Chondrocyte (in vitro differentiated cells): Measurements from ENCODE around the gene RECK. TPM values are rescaled to one million over a fixed set of nuclear protein-coding genes. Genes with fewer than 3 reads are reported as not detected.

Experiments used
- DNase-seq: peaks from one replicate; pipeline ENCODE4 v3.0.0; 2021; ENCODE audit warnings: mixed read lengths, low spot score
- H3K27ac Mint-ChIP-seq: one replicate; pipeline ENCODE4 v1.8.0; 2021; ENCODE audit warnings: mild to moderate bottlenecking, moderate library complexity, mixed read lengths; ENCODE audit not compliant: unreplicated experiment
- H3K27me3 Mint-ChIP-seq: 2 replicates; pipeline ENCODE4 v1.8.0; 2021; ENCODE audit warnings: low read depth, mixed read lengths
- H3K36me3 Mint-ChIP-seq: 2 replicates; pipeline ENCODE4 v1.8.0; 2021; ENCODE audit warnings: low read depth, mixed read lengths
- H3K4me1 Mint-ChIP-seq: 2 replicates; pipeline ENCODE4 v1.8.0; 2021; ENCODE audit warnings: low read depth, mild to moderate bottlenecking, mixed read lengths
- H3K4me3 Mint-ChIP-seq: one replicate; pipeline ENCODE4 v1.8.0; 2021; ENCODE audit warnings: mild to moderate bottlenecking, moderate library complexity, mixed read lengths; ENCODE audit not compliant: unreplicated experiment
- H3K9me3 Mint-ChIP-seq: 2 replicates; pipeline ENCODE4 v1.8.0; 2021; ENCODE audit warnings: low read depth, mixed read lengths
- total RNA-seq: library from RNA; stranded (reverse); gene quantifications from 3 replicates; pipeline ENCODE4 v1.2.1, GENCODE V29; 2021
- TF ChIP-seq, protein P1 (sequence below): fragments of 200-600 bp; sonication (generic); IDR thresholded peaks from 2 replicates; pipeline ENCODE4 v1.5.0; 2021; ENCODE audit warnings: antibody characterized with exemption, mild to moderate bottlenecking, moderate library complexity

RECK gene
- total RNA-seq, 1 donor from 2014 or later, result 33.5 TPM

DNA sequence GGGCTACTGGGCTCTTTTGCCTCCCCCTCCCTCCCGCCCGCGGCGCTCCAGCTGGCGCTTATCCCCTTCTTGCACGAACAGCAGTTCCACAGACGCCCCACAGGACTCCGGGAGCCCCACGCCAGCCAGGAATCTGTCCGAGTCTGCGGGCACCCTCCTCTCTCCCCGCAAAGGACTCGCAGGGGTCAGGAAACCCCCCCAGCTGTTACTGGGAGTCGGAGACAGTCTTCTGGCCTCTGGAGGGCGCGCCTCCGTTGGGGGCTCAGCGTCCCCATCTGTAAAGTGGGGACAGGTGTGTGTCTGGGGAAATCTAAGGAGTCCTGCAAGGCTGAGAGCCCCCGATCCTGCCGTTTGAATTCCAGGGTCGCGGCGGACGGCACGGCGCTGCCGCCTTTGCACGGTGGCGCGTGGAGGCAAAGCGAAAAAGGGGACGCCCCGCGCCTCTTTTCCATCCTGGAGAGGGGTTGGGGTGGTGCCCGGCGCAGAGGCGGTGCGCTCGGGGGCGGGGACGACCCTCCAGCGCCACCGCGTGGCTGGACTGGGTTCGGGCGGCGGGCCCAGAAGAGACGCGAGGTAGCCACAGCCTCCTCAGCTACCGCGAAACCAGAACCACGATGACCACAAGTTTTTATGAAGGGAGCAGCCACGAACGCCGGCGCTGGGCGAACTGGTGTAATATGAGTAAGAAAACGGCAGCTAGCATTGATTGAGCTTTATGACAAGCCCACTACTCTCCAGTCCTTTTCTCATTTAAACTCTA is 129.6 kb downstream of the RECK start:
- TF ChIP-seq, protein P1, sequence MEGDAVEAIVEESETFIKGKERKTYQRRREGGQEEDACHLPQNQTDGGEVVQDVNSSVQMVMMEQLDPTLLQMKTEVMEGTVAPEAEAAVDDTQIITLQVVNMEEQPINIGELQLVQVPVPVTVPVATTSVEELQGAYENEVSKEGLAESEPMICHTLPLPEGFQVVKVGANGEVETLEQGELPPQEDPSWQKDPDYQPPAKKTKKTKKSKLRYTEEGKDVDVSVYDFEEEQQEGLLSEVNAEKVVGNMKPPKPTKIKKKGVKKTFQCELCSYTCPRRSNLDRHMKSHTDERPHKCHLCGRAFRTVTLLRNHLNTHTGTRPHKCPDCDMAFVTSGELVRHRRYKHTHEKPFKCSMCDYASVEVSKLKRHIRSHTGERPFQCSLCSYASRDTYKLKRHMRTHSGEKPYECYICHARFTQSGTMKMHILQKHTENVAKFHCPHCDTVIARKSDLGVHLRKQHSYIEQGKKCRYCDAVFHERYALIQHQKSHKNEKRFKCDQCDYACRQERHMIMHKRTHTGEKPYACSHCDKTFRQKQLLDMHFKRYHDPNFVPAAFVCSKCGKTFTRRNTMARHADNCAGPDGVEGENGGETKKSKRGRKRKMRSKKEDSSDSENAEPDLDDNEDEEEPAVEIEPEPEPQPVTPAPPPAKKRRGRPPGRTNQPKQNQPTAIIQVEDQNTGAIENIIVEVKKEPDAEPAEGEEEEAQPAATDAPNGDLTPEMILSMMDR, result peak; percentile 93
- H3K36me3 Mint-ChIP-seq, result peaks cover 7% of the 10 kb centered on the region
- no peaks in the 10 kb centered on the region for H3K27me3 Mint-ChIP-seq
- H3K4me3 Mint-ChIP-seq, result peak overlapping the region; percentile 69
- H3K27ac Mint-ChIP-seq, result peak overlapping the region; percentile 99
- peaks cover 58% of the 10 kb centered on the region for H3K4me1 Mint-ChIP-seq
- no peaks in the 10 kb centered on the region for H3K9me3 Mint-ChIP-seq
- peak; percentile 90 for DNase-seq

GRCh38 chr9:36169166-36169565 is 132.5 kb downstream of the RECK start, which contains the start of gene CCIN:
CCIN (plus strand) TSS chr9:36169388; CDS start chr9:36169503, 115 bp downstream.
- no peaks in the 10 kb centered on the region for H3K9me3 Mint-ChIP-seq
- TF ChIP-seq, protein P1, result no peak
- no peak within 1 kb of the TSS for H3K4me3 Mint-ChIP-seq
- no peaks in the 10 kb centered on the region for H3K27me3 Mint-ChIP-seq
- H3K4me1 Mint-ChIP-seq, result peaks cover 30% of the 10 kb centered on the region
- no peak within 1 kb of the TSS for H3K27ac Mint-ChIP-seq
- peaks cover 6% of the 10 kb centered on the region for H3K36me3 Mint-ChIP-seq
- no peak for DNase-seq

DNA sequence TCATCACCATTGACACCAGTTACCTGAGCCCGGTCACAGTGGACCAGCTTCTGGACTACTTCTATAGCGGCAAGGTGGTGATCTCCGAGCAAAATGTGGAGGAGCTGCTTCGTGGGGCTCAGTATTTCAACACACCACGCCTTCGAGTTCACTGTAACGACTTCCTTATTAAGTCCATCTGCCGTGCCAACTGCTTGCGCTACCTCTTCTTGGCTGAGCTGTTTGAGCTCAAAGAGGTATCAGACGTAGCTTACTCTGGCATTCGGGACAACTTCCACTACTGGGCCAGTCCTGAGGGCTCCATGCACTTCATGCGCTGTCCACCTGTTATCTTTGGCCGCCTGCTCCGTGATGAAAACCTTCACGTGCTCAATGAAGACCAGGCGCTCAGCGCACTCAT is 133.0 kb downstream of the RECK start:
- Mint-ChIP-seq H3K9me3 (no peaks in the 10 kb centered on the region), H3K36me3 (peaks cover 6% of the 10 kb centered on the region), H3K27ac (no peak overlapping the region), H3K4me3 (no peak overlapping the region), H3K4me1 (peaks cover 25% of the 10 kb centered on the region), H3K27me3 (no peaks in the 10 kb centered on the region)
- DNase-seq, result no peak
- TF ChIP-seq, protein P1, result no peak

GRCh38 chr9:36170531-36170930 is 133.8 kb downstream of the RECK start:
- TF ChIP-seq, protein P1, result no peak
- Mint-ChIP-seq H3K27me3 (no peaks in the 10 kb centered on the region), H3K9me3 (no peaks in the 10 kb centered on the region), H3K36me3 (peaks cover 6% of the 10 kb centered on the region), H3K27ac (no peak overlapping the region), H3K4me1 (peaks cover 17% of the 10 kb centered on the region), H3K4me3 (no peak overlapping the region)
- DNase-seq, result no peak

DNA sequence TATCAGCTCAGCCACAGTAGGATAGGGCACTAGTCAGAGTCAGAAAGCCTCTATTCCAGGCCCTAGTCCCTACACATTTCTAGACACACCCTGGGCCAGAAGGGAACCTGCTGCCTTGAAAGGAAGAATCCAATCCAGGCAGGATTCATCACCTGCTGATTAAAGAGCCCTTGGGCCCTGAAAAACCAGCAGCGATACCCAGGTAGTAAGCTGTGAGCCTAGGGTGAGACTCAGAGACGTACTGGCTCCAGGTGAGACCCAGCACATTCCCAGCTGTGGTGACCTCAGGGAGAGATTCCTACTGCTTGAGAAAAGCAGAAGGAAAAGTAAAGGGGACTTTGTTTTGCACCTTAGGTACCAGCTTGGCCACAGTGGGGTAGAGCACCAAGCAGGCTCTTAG is 137.1 kb downstream of the RECK start:
- H3K4me3 Mint-ChIP-seq, result no peak overlapping the region
- DNase-seq, result no peak
- no peaks in the 10 kb centered on the region for H3K27me3 Mint-ChIP-seq
- no peak overlapping the region for H3K27ac Mint-ChIP-seq
- TF ChIP-seq, protein P1, result no peak
- no peaks in the 10 kb centered on the region for H3K9me3 Mint-ChIP-seq
- peaks cover 8% of the 10 kb centered on the region for H3K4me1 Mint-ChIP-seq
- peaks cover 6% of the 10 kb centered on the region for H3K36me3 Mint-ChIP-seq

Other genes with a start within 250 kb of the RECK start
- 38.3 to 46.2 TPM (median 40.2 TPM) in 3 replicates for gene NPR2, start 245.3 kb upstream of the RECK start, total RNA-seq
- gene SPAG8, start 224.7 kb upstream of the RECK start, total RNA-seq, result 0.30 to 3.3 TPM (median 0.82 TPM) in 3 replicates
- 30.3 to 32.8 TPM (median 32.0 TPM) in 3 replicates for gene HINT2, start 221.9 kb upstream of the RECK start, total RNA-seq
- not detected in 3 replicates for gene FAM221B, start 208.2 kb upstream of the RECK start, total RNA-seq
- 17.4 to 18.2 TPM (median 18.1 TPM) in 3 replicates for gene TMEM8B, start 207.7 kb upstream of the RECK start, total RNA-seq
- not detected in 3 replicates for gene OR13J1, start 166.5 kb upstream of the RECK start, total RNA-seq
- 7.2 to 16.6 TPM (median 7.8 TPM) in 3 replicates for gene HRCT1, start 130.7 kb upstream of the RECK start, total RNA-seq
- 0.70 to 1.3 TPM (median 0.77 TPM) in 3 replicates for gene SPAAR, start 127.4 kb upstream of the RECK start, total RNA-seq
- not detected in 3 replicates for gene OR2S2, start 78.8 kb upstream of the RECK start, total RNA-seq
- 101 to 110 TPM (median 102 TPM) in 3 replicates for gene GLIPR2, start 99.8 kb downstream of the RECK start, total RNA-seq
- 2.4 to 2.7 TPM (median 2.4 TPM) in 3 replicates for gene CCIN, start 132.5 kb downstream of the RECK start, total RNA-seq
- gene CLTA, start 154.0 kb downstream of the RECK start, total RNA-seq, result 200 to 243 TPM (median 240 TPM) in 3 replicates
- 16.2 to 17.8 TPM (median 16.9 TPM) in 3 replicates for gene GNE, start 221.5 kb downstream of the RECK start, total RNA-seq